B cell (primary cell): Measurements from ENCODE around the gene SLC49A3. TPM values are rescaled to one million over a fixed set of nuclear protein-coding genes. Genes with fewer than 3 reads are reported as not detected.

Experiments used
- ATAC-seq: fragments of 200-7000 bp; cut with Tn5 transposase; one replicate; pipeline ENCODE4 v1.10.0; 2021; ENCODE audit warnings: low read depth, mild to moderate bottlenecking, moderate number of reproducible peaks, moderate library complexity
- CTCF ChIA-PET: fragments of 350-600 bp; sonication (Branson Sonifier 250); formaldehyde crosslinking; loops from one replicate; lab custom pipeline; 2021; ENCODE audit warnings: antibody characterized with exemption, inconsistent platforms; lab: Charles Lee
- POLR2A ChIA-PET: fragments of 350-600 bp; sonication (Branson Sonifier 250); formaldehyde crosslinking; loops from one replicate; lab custom pipeline; 2021; ENCODE audit warnings: antibody characterized with exemption; lab: Charles Lee
- DNase-seq: peaks from one replicate; pipeline ENCODE4 v3.0.0; 2013
- H2AFZ ChIP-seq: 2 replicates; pipeline ENCODE4 v1.6.1; 2012; ENCODE audit warnings: mild to moderate bottlenecking, low read depth, low read length; ENCODE audit not compliant: insufficient read depth, poor library complexity, severe bottlenecking
- H3K27ac ChIP-seq, 2 donors: 1 replicate in 1 of 2; 2 replicates in 1 of 2; pipeline ENCODE4 v1.5.1; 2012 to 2013; ENCODE audit warnings: low read length in 2 of 2, mild to moderate bottlenecking in 2 of 2, moderate library complexity in 1 of 2
- H3K27me3 ChIP-seq, 4 experiments: fragments of 200-600 bp in 1 of 4; sonication (generic) in 1 of 4; replicated peaks in 1 of 4; 1 replicate in 2 of 4; 2 replicates in 2 of 4; pipeline versions ENCODE4 v1.6.1 to v1.7.0; 2013 to 2016; ENCODE audit warnings: low read length in 3 of 4, mild to moderate bottlenecking in 2 of 4, mixed read lengths in 1 of 4, moderate library complexity in 1 of 4; ENCODE audit not compliant: insufficient read depth in 4 of 4, control insufficient read depth in 3 of 4; ENCODE audit errors: control extremely low read depth in 1 of 4
- H3K36me3 ChIP-seq, 2 experiments: replicated peaks in 1 of 2; 1 replicate in 1 of 2; 2 replicates in 1 of 2; pipeline versions ENCODE4 v1.6.1 to v1.7.1; 2013; ENCODE audit warnings: low read length in 1 of 2; ENCODE audit not compliant: insufficient read depth in 2 of 2, control insufficient read depth in 1 of 2; ENCODE audit errors: control extremely low read depth in 1 of 2, extremely low read depth in 1 of 2
- H3K4me1 ChIP-seq, 2 donors: fragments of 200-600 bp in 1 of 2; sonication (generic) in 1 of 2; 1 replicate in 1 of 2; 2 replicates in 1 of 2; pipeline versions ENCODE4 v1.5.1 to v1.6.1; 2013 to 2017; ENCODE audit warnings: low read length in 2 of 2; ENCODE audit not compliant: control insufficient read depth in 2 of 2, insufficient read depth in 2 of 2
- H3K4me2 ChIP-seq: replicated peaks from 2 replicates; pipeline ENCODE3; 2012; ENCODE audit warnings: mild to moderate bottlenecking, low read depth, low read length; ENCODE audit not compliant: poor library complexity, severe bottlenecking
- H3K4me3 ChIP-seq, 5 experiments: fragments of 200-600 bp in 1 of 5; sonication (generic) in 1 of 5; 1 replicate in 3 of 5; 2 replicates in 2 of 5; pipeline versions ENCODE4 v1.5.1 to v1.7.0; 2011 to 2016; ENCODE audit warnings: low read length in 4 of 5, mild to moderate bottlenecking in 4 of 5, low read depth in 2 of 5, control low read depth in 1 of 5, moderate library complexity in 1 of 5; ENCODE audit not compliant: insufficient read depth in 1 of 5; ENCODE audit errors: control extremely low read depth in 1 of 5, extremely low read depth in 1 of 5
- H3K79me2 ChIP-seq: fragments of 200-600 bp; sonication (generic); one replicate; pipeline ENCODE4 v1.6.0; 2016; ENCODE audit warnings: low read length; ENCODE audit not compliant: control insufficient read depth, insufficient read depth
- H3K9ac ChIP-seq: fragments of 200-600 bp; sonication (generic); 2 replicates; pipeline ENCODE4 v1.6.1; 2017; ENCODE audit warnings: mild to moderate bottlenecking, low read length, moderate library complexity
- H3K9me3 ChIP-seq, 3 donors: one replicate each; pipeline versions ENCODE4 v1.6.1 to v1.7.1; 2013; ENCODE audit warnings: low read length in 2 of 3; ENCODE audit not compliant: control insufficient read depth in 2 of 3, insufficient read depth in 1 of 3; ENCODE audit errors: control extremely low read depth in 1 of 3
- H4K20me1 ChIP-seq: 2 replicates; pipeline ENCODE4 v1.6.0; 2012; ENCODE audit warnings: mild to moderate bottlenecking, low read length; ENCODE audit not compliant: insufficient read depth, control insufficient read depth, poor library complexity, severe bottlenecking
- H3K27ac Mint-ChIP-seq: one replicate; pipeline ENCODE4 v1.8.0; 2021; ENCODE audit warnings: mixed read lengths
- H3K27me3 Mint-ChIP-seq: one replicate; pipeline ENCODE4 v1.8.0; 2021; ENCODE audit warnings: mixed read lengths
- H3K4me1 Mint-ChIP-seq: one replicate; pipeline ENCODE4 v1.8.0; 2021; ENCODE audit warnings: mixed read lengths
- H3K4me3 Mint-ChIP-seq: one replicate; pipeline ENCODE4 v1.8.0; 2021; ENCODE audit warnings: mixed read lengths
- H3K9me3 Mint-ChIP-seq: one replicate; pipeline ENCODE4 v1.8.0; 2022; ENCODE audit warnings: mixed read lengths; ENCODE audit not compliant: insufficient read depth
- CTCF ChIP-seq: fragments of 200-600 bp; IDR thresholded peaks from one replicate; pipeline ENCODE4 v1.8.0; 2022; ENCODE audit warnings: antibody characterized with exemption, mild to moderate bottlenecking
- EZH2 ChIP-seq: IDR thresholded peaks from 2 replicates; pipeline ENCODE4 v1.6.1; 2012; ENCODE audit warnings: borderline replicate concordance, low read depth, mild to moderate bottlenecking, moderate library complexity, low read length; ENCODE audit not compliant: insufficient read depth, poor library complexity, severe bottlenecking
- WGBS: methylation state at CpG from one replicate; pipeline ENCODE4 v1.1.5; 2013; ENCODE audit warnings: missing lambda C conversion rate; ENCODE audit not compliant: insufficient coverage; 5-methylcytosine and 5-hydroxymethylcytosine counted together
- intact Hi-C: fragments of 100-400 bp; cut with micrococcal nuclease; formaldehyde crosslinking; loops from one replicate; pipeline ENCODE4 v1.10.0; 2022
- polyA plus RNA-seq: library from polyadenylated mRNA; depleted of rRNA; stranded (reverse); fragments of >200 nt; gene quantifications from 2 replicates; pipeline ENCODE4 v1.2.3, GENCODE V29; 2012
- total RNA-seq, 2 donors: library from RNA; stranded (reverse); fragments of 120-200 nt in 1 of 2; gene quantifications; 1 replicate in 1 of 2; 2 replicates in 1 of 2; pipeline versions ENCODE4 v1.2.3 to v1.2.4, GENCODE V29; 2013 to 2022

Gene SLC49A3
- total and polyA plus RNA-seq, 2 donors (not counting 1 experiment from before 2014, with no cell fraction given) = 2.0 to 4.3 TPM

GRCh38 chr4:663046-663437 lies 25.9 kb downstream of the SLC49A3 start:
- no peaks in the 10 kb centered on the region for H3K27me3 Mint-ChIP-seq
- no peaks in the 10 kb centered on the region for H3K36me3 ChIP-seq
- H3K4me1 ChIP-seq = peaks cover 9 to 17% of the 10 kb centered on the region in 2 donors
- no peaks in the 10 kb centered on the region for H3K27me3 ChIP-seq
- no peak for ATAC-seq
- peaks cover 11% of the 10 kb centered on the region for H3K4me1 Mint-ChIP-seq
- H3K79me2 ChIP-seq = peaks cover 9% of the 10 kb centered on the region
- 59% methylated on average over 20 of the region's 20 CpGs for WGBS
- H3K4me3 ChIP-seq = peak overlapping the region in 4 of 5 experiments; percentile 68 to 85 (median 82)
- no peaks in the 10 kb centered on the region for H3K9me3 Mint-ChIP-seq
- peaks cover 0 to 17% (median 0%) of the 10 kb centered on the region in 3 donors for H3K9me3 ChIP-seq
- intact Hi-C loops = loop anchor here (1.0 to 5.0 kb wide), 2 partner anchors 11 to 326 kb away; partner anchors contain the start of genes ATP5ME, MYL5 and ZNF141
- H4K20me1 ChIP-seq = no peaks in the 10 kb centered on the region
- TF ChIP-seq CTCF = no peak
- no peak for TF ChIP-seq EZH2
- H3K4me3 Mint-ChIP-seq = peak overlapping the region; percentile 84
- H3K4me2 ChIP-seq = peak overlapping the region; percentile 99
- H3K27ac ChIP-seq = peak overlapping the region; percentile 52 to 88
- ChIA-PET CTCF (interaction anchor here (1.0 kb wide), 1 partner anchor 10 kb away, joined by 3 read pairs; no protein-coding TSS in a partner anchor), POLR2A (interaction anchor here (0.7 to 1.5 kb wide), 2 partner anchors 11 to 111 kb away, joined by 6 to 11 read pairs; partner anchors contain the start of genes ATP5ME and MYL5)
- no peak for DNase-seq
- H3K27ac Mint-ChIP-seq = peak overlapping the region; percentile 89
- peak overlapping the region; percentile 98 for H3K9ac ChIP-seq
- H2AFZ ChIP-seq = peak overlapping the region; percentile 96
